ENCODE data around the gene DGKD.

Gene DGKD

DNA sequence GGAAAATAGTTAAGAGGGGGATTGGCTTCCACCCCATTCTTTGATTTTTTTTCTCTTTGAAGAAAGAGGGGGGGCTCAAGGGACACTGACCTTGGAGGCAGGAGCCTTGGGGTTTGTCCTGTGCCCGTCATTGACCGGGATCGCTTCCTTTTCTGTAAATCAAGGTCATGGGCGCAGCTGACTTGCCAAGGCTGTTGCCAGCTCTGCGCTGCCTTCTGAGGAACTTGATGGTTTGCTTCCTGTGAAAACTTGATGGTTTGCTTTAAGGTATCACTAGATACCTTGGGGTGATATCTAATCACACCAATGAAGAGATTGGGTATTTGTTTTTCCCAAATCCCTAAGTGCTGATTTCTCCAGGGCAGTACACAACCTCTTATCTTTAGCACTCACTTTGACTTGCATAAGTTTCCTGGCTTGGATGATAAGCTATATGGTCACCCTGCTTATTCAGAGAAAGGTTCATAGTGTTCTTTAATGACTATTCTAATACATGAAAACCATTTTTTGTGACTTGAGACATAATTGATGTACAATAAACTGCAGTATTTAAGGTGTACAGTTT lies 56.0 kb downstream of the DGKD start:
- DNase-seq (ENCODE audit: low read depth in 2 of 2), result no peak

DNA sequence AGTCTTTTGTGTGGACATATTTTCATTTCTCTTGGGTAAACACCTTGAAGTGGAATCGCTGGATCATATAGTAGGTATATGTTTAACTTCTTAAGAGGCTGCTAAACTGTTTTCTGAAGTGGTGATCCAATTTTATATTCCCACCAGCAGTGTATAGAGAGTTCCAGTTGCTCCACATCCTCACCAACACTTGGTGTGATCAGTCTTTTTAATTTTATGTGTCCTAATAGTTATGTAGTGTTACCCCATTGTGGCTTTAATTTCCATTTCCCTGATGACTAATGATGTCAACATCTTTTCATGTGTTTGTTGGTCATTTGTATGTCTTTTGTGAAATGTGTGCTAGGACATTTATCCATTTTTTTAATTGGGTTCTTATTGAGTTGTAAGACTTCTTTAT lies 56.9 kb downstream of the DGKD start:
- DNase-seq (ENCODE audit: low read depth in 2 of 2), result no peak

DNA sequence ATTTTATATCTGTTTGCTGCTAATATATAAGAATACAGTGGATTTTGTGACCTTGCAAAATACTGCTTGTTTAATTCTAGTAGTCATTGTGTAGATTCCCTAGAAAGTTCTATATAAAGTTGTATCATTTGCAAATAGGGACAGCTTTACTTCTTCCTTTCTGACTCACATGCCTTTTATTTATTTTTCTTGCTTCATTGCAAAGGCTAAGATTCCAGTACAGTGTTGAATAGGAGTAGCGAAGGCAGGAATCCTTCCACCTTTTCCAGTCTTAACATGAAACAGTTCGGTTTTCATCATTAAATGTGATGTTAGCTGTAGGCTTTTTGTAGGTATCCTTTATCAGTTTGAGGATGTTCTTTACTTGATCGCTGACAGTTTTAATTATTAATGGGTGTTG lies 58.1 kb downstream of the DGKD start:
- no peak for DNase-seq (ENCODE audit: low read depth in 2 of 2)

DNA sequence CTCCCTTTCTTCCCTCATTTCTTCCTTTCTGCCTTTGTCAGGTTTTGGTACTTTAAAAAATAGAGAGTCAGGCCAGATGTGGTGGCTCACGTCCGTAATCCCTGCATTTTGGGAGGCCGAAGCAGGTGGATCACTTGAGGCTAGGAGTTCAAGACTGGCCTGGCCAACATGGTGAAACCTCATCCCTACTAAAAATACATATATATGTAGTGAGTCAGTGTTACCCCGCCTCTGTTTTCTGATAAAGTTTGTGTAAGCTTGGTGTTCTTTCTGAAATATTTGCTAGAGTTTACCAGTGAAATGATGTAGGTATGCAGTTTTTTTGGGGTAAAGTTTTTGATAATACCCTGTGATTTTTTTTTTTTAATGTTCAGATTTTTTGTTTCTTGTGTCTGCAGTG lies 58.8 kb downstream of the DGKD start:
- no peak for DNase-seq (ENCODE audit: low read depth in 2 of 2)

DNA sequence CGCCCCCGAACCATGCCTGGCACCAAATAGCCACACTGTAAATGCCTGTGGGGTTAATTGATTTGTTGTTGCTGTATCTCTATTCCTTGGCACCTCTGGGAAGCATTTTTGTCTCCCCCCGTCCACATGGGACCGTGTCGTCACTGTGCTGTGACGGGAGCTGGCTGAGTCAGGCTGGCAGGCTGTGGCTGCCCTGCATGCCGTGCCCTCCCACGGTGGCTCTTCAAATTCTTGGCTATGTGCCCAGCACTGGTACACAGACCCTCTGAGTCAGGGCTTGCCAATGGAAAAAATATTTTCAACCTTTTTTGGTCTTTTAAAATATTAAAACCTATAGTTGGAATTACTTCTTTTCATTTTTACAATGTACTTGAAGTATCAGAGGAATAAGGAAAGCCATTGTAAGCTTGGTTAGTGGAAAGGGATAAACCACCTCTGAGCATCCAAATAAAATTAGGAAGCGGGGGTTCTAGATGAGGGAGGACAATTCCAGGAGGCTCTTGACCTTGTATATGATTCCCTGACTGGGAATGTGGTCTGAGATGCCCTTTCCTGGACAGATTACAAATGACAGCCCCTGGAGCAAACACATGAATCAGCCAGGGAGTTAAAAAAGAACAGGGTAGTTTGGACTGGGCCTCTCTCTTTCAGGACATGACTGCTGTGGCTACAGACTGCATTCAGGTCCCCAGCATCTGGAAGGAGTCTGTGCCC lies 59.4 kb downstream of the DGKD start:
- peak; percentile 39 to 61 for DNase-seq (ENCODE audit: low read depth in 2 of 2)

DNA sequence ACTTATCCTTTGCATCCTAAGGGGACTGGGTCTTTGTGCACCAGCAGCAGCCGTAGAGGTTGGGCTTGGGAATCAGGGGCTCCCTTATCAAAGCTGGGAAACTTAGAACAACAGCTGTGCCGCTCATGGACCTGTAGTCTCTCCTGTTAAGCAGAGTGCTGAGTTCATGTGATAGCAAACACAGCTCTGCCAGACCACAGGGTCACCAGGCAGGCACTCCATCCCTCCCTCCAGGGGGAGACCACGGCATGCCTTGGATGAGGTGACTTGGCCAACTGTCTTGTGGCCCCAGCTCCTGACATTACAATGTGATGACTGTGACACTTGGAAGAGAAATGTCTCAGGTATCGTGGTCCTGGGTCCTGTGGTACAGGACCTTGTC lies 60.0 kb downstream of the DGKD start:
- no peak for DNase-seq (ENCODE audit: low read depth in 2 of 2)

DNA sequence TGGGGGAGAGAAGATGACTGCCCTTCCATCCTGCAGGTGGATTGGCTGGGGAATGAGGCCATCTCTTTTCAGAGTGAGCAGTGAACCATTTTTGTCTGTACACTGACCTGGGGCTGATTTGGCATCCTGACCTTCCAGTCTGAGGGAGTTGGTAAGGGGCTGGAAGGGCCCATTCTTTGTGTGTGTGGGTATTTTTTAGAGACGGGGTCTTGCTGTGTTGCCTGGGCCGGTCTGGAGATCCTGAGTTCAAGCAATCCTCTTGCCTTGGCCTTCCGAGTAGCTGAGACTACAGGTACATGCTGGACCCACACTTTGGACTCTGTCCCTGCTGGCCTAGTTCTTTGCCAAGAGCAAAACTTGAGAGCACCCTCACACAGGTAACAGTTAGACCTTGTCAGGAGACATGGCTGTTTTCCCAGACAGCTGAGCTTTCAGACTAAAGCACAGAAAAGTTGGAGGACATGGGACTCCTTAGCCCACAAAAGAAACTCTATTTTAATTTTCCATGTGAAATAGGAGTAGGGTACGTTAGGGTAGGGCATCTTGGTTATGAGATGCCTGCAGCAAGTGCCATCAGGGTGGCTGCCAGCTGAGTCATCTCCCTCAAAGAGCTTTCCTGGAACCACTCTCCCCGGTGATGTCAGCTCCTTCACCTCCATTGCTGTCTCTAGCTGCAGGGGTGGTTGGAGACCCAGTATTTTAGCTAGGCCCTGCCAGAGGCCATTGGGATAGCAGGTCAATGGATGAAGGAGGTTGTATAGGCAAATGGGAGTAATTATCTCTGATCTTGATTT lies 60.7 kb downstream of the DGKD start:
- peak in 1 of 2 donors; percentile 52 for DNase-seq (ENCODE audit: low read depth in 2 of 2)

DNA sequence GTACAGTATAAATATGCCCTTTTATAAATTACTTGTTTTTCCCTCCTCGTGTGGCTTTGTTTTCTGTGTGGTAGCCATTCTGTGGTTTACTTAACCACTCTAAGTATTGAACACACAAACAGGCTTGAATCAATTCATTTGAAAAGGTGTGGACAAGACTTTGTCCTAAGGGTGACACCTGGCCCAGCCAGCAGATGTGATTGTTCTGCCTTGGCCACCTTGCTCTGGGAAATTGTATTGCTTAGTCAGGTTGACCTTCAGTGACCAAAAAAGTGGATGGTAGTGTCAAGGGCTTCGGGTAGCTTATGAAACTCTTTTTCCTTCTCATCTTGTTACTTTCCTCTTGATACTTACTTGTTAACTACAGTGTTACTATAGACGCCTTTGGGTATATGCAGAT lies 61.9 kb downstream of the DGKD start:
- DNase-seq (ENCODE audit: low read depth in 2 of 2), result no peak

DNA sequence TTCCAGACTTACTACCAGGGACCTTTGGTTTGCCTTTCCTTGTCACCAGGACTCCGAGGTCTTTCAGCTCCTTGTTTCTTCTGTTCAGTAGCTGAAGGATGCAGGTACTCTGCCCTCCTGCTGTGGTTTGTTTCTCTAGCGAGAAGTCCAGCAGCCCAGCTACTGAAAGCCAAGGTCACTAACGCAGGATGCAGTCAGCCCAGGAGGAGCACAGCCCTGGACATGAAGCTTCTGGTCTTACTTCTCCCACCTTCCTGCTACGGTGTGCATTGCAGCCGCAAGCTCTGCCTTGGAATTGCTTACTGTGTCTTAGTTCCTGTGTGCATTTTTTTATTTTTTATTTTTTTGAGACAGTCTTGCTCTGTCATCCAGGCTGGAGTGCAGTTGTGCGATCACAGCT lies 62.4 kb downstream of the DGKD start:
- no peak for DNase-seq (ENCODE audit: low read depth in 2 of 2)

DNA sequence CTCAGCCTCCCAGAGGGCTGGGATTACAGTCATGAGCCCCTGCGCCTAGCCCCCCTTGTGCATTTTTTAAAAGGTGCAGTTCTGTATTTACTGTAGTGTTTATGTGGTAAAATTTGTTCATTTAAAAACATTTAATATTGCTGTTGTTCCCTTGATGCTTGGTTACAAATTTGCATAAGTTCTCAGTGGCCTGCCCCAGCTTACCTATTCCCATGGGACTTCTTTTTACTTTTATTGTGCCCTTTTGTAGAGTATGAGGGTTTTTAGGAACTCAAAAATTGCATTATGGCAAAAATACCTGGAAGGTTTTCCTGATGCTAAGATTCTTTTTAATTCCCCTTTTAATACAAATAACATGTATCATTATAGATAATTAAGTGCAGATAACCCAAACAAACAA lies 63.0 kb downstream of the DGKD start:
- no peak for DNase-seq (ENCODE audit: low read depth in 2 of 2)

DNA sequence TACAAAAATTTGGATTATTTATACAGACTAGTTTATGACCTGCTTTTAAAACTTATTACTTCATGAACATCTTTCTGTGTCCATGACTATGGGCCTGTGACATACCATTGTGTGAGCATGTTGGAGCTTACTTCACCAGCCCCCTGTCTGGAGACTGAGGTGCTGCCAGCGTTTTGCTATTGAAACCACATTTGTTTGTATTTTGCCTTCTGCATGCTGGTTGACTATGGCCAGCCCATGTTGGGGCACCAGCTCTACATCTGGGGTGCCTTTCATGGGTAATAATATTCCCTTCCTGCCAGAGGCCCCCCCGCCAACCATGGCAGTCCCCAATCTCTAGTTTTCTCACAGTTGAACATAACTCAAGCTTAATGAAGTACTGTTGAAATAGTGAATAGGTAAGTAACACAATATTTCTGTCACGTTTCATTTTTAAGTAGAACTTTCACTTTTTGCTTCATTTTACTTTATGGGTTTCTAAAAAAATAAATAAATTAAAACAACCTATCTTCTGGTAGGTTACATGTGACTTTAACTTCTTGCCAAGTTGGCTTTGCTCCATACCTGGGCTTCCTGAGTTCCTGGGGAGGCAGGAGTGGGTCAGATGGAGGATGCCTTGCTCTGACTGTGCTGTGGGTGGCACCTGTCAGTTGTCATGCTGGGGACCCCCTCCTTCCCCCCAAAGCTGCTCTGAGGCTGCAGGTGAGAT lies 63.9 kb downstream of the DGKD start:
- DNase-seq (ENCODE audit: low read depth in 2 of 2), result no peak

DNA sequence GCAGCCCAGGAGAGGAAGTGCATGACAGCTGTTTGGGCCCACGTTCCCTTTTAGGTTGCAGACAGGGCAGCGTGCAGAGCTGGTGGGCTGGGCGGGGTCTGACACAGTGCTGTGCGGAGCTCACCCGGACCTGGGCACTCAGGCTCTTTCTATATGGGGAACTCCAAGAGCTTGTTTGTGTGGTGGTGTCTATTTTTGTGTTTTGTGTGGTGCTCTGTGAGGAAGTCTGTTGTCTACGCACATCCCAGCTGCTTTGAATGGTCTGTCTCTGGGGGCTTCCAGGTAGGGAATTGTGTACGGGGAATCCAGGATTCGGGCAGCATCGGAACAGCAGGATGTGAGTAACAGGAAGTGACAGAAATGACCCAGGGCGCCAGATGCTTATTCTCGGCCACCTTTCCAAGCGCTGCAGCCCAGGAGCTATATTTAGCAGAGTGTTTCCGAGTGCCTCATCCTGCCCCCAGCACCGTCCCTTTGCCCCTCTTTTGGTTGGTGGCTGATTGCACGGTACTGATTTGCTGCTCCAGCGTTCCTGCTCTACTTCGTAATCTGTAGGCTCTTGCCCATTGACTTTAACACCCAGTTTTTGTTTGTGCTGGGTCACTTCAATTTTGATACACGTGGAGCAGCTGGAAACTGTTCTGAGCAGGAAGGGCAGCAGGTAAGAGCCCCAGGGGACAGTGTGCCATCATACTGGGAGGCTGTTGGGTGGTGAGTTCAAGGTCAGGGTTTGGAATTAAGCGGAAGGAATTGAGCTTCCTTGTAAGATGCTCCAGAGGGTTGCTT lies 64.7 kb downstream of the DGKD start:
- DNase-seq (ENCODE audit: low read depth in 2 of 2), result no peak

DNA sequence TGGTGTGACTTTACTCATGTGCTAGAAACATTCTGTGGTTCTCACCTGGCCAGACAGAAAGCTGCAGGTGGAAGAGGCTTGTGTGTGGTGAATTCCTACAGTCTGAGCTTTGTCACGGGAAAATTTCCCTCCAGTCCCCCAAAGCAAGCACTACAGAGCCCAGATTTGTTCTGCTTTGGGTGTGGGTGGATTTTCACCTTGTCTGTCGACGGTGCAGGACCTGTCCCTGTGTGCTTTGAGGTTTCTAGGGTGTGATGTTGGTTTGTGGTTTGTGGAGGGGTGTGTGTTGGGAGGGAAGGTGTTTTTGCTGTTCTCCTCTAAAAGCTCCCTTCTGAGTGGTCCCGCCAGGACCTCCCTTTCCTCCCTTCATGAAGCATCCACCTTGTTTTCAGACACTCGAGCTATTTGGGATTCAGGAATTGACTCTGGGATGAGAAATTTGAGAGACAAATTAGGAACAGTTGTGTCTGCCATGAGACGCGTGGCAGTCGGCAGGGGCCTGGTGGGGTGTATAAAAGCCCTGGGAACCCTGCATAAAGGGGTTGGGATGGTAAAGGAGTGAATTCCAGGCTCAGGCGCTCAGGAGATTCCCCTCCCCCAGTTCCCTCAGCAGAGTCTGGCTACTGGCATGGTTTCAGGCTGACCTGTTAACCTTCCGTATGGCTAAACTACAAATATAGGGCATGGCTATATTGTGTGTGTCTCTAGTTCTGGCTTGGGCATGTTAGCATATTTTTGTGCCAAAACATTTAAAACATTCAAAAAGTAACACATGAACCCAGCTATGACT lies 65.5 kb downstream of the DGKD start:
- peak in 1 of 2 donors; percentile 32 for DNase-seq (ENCODE audit: low read depth in 2 of 2)

DNA sequence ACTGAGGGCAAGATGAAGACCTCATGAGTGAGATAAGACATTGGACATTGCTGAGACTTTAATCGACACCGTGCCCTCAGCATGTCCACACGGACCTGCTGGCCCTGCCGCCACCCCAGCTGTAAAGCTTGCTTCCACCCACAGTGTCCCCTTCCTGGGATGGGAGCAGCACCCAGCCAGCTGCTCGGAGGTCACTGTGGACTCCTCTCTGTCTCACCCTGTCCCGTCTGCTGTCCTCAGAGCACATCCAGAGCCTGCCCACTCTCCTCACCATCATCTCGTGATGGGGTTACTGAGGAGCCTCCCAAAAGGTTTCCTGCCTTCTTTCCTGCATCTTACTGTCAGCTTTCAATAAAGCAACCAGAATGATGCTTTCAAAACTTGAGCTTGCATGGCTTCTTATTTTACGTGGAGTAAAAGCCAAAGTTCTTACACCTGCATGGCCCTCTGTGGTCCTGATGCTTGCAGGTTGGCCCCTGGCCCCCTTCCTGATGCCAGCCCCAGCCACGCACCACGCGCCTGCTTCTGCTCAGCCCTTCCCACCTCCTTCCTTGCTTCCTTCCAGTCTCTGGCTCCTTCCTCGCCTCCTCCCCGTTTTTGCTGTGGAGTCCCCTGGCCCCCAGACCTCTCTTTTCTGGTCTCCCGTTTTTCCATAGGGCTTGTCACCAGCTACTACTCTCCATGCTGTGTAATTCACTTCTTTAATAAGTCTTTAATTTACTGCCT lies 67.0 kb downstream of the DGKD start:
- no peak for DNase-seq (ENCODE audit: low read depth in 2 of 2)

DNA sequence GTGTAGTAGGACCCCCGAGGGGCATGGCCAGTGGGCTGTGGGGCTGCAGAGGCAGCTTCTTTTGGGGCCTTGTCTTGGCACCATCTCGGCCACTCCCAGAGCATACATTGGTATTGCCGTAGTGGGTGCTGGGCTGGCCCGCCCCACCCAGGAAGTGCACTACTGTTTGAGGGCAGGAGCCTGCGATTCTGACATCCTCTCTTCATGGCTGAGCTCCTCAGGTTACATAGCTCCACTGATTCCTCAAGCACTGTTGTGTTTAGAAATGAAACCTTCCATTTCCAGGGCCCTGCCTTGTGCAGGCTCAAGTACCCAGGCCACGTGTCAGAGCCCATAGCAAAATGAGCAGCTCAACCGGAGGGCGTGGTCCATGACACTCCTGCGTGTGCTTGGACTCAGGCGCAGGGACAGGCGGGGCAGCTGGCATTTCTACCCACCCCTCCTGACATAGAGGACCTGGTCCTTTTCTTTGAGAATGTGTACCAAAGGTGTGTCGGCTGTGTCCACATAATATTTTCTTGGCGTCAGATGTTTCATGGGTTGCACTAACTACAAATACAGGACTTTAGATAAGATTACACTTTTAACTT lies 67.9 kb downstream of the DGKD start:
- DNase-seq (ENCODE audit: low read depth in 2 of 2), result peak; percentile 27 to 31

DNA sequence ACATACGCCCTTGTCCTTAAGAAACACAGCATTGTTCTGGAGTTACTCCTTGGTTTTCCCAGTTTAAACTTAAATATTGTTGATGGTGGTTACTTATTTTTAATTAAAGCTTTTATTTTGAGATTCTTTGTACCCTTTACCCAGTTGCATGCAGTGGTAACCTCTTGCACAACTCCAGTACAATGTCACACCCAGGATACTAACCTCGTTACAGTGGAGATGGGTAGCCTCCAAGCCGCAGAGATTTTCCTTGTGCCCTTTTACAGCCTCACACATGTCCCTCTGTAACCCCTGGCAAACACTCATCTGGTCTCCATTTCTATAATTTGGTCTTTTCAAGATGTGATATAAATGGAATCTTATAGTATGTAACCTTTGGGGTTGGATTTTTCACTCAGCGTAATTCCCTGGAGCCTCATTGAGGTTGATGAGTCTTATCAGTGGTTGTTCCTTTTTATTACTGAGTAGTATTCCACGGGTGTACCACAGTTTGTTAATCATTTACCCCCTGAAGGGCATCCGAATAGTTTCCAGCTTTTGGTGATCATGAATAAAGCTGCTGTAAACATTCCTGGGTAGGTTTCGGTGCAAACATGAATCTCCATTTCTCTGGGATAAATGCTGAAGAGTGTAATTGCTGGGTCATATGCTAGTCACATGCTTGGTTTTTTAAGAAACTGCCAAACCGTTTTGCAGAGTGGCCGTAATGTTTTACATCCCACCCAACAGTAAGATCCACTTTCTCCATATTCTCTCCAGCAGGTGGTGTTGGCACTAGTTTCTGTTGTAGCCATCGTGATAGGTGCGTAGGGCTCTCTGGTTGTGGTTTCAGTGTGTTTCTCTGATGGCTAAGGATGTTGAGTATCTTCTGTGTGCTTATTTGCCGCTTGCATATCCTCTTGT lies 68.6 kb downstream of the DGKD start:
- DNase-seq (ENCODE audit: low read depth in 2 of 2), result no peak

DNA sequence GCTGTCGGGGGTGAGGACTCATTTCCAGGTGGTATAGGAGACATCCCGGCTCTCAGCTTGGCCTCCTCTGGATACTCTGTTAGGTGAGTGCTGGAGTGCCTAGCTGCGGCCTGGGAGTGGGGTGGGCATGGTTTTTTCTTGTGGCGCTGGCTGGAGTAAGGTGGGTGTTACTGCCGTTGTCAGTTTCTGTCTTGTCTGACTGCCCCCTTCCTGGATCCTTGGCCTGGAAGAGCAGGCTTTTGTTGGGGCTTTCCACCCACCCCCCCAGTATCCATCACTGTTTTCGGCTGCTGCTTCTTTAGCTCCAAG lies 69.2 kb downstream of the DGKD start:
- DNase-seq (ENCODE audit: low read depth in 2 of 2), result no peak

DNA sequence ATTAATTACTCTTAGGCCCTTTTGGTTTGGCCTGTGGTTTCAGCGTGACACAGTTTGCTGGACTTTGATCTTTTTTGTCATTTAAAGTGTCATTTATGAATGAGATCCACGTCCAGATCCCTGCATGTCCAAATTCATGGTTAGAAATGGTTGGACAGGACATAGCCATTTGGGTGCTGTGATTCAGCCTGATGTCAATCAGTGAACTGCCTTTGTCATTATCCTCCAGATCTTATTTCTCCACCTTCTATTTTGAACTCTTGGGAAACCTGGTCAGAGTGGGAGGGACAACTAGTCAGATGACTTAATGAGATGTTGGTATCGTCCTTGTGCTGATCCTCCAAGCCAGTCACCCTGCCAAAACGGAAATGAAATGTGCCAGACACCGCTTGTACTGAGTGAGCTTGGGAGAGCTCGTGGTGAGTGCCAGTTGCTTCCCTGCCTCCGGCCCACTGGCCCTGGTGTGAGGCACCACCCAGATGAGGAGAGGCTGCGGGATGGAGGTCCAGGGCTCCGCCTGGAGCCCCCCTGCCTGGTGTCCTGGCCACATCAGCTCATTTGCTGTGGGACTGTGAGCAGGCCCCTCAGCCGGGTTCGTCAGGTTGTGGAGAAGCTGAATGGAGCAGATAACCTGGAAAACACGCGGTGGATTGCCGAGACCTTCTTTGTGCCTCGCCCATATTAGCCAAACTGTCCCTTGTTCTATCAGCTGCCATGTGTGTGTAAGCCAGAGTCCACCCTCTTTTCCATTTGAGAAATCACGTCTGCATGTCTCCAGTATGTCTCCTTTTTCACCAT lies 70.1 kb downstream of the DGKD start:
- DNase-seq (ENCODE audit: low read depth in 2 of 2), result no peak
